Measurements from ENCODE around the gene GKN1.
A peak's percentile ranks its signal among the peaks of the same experiment; 100 is the strongest.

Gene GKN1

DNA sequence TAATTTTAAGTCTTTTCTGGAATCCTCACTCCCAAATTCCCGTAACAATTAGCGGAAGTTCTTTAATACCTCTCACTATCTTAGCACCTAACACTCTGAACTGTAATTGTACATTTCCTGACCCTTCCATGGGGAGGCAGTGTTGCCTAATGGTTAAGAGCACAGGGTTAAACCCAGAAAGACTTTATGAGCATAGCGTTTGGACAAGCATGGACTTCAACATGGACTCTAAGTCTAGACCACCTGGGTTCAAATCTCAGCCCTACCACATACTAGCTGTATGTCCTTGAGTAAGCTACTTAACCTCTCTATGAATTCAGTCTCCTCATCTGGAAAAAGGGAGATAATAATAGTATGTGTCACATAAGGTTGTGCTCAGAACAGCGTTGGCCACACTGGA lies 51.6 kb downstream of the GKN1 start:
- Histone ChIP-seq H3K23ac (ENCODE audit: low read length) (no peak overlapping the region), H3K4me2 (ENCODE audit: low read length) (no peak overlapping the region), H3K4me3 (ENCODE audit: low read depth, low read length) (no peak overlapping the region), H3K9me3 (ENCODE audit: insufficient read depth, low read depth, low read length) (no peaks in the 10 kb centered on the region), H3K79me2 (ENCODE audit: control insufficient read depth, insufficient read depth, low read length, poor library complexity) (no peaks in the 10 kb centered on the region), H4K91ac (ENCODE audit: low read depth, low read length) (no peak overlapping the region), H3K27ac (ENCODE audit: low read depth, low read length) (no peak overlapping the region), H2BK120ac (ENCODE audit: insufficient read depth, low read length, poor library complexity) (no peak overlapping the region), H2BK12ac (ENCODE audit: low read length) (no peak overlapping the region), H3K36me3 (ENCODE audit: control insufficient read depth in 1 of 2, insufficient read depth in 2 of 2, low read length in 2 of 2) (no peaks in the 10 kb centered on the region), H3K79me1 (ENCODE audit: low read length) (no peaks in the 10 kb centered on the region), H2AK5ac (ENCODE audit: low read length) (no peak overlapping the region), H3K27me3 (ENCODE audit: insufficient read depth, low read length) (no peaks in the 10 kb centered on the region), H4K12ac (ENCODE audit: low read depth, low read length) (no peak overlapping the region), H4K8ac (ENCODE audit: low read depth, low read length) (no peak overlapping the region), H3K9ac (ENCODE audit: low read length) (no peak overlapping the region), H3K14ac (ENCODE audit: low read length) (no peak overlapping the region), H3K18ac (ENCODE audit: low read length) (no peak overlapping the region), H2AFZ (ENCODE audit: insufficient read depth, low read length, poor library complexity) (no peak overlapping the region), H3K4me1 (ENCODE audit: control insufficient read depth in 1 of 2, insufficient read depth in 2 of 2, low read length in 2 of 2) (peaks cover 0 to 3% of the 10 kb centered on the region in 2 experiments), H3K4ac (ENCODE audit: low read depth, low read length) (no peak overlapping the region), H2BK5ac (ENCODE audit: low read depth, low read length, poor library complexity) (no peak overlapping the region)
- DNase-seq = peak; percentile 58 to 83
- no CpG with 5 or more reads among the region's 4 CpGs for WGBS (ENCODE audit: extremely low coverage, insufficient coverage, insufficient read length)

- no peak overlapping the region for H3K23ac ChIP-seq (ENCODE audit: low read length)
- H2BK5ac ChIP-seq (ENCODE audit: low read depth, low read length, poor library complexity) = no peak overlapping the region
- H3K27me3 ChIP-seq (ENCODE audit: insufficient read depth, low read length) = no peaks in the 10 kb centered on the region
- no peak overlapping the region for H2BK12ac ChIP-seq (ENCODE audit: low read length)
- H3K79me1 ChIP-seq (ENCODE audit: low read length) = no peaks in the 10 kb centered on the region
- H3K79me2 ChIP-seq (ENCODE audit: control insufficient read depth, insufficient read depth, low read length, poor library complexity) = no peaks in the 10 kb centered on the region
- WGBS (ENCODE audit: extremely low coverage, insufficient coverage, insufficient read length) = no CpG with 5 or more reads among the region's 13 CpGs
- H3K4me1 ChIP-seq (ENCODE audit: control insufficient read depth in 1 of 2, insufficient read depth in 2 of 2, low read length in 2 of 2) = peaks cover 0 to 3% of the 10 kb centered on the region in 2 experiments
- H4K91ac ChIP-seq (ENCODE audit: low read depth, low read length) = no peak overlapping the region
- no peak overlapping the region for H2AFZ ChIP-seq (ENCODE audit: insufficient read depth, low read length, poor library complexity)
- peak overlapping the region; percentile 5 for H3K4me3 ChIP-seq (ENCODE audit: low read depth, low read length)
- H3K9me3 ChIP-seq (ENCODE audit: insufficient read depth, low read depth, low read length) = no peaks in the 10 kb centered on the region
- no peak overlapping the region for H3K9ac ChIP-seq (ENCODE audit: low read length)
- H4K12ac ChIP-seq (ENCODE audit: low read depth, low read length) = no peak overlapping the region
- no peaks in the 10 kb centered on the region for H3K36me3 ChIP-seq (ENCODE audit: control insufficient read depth in 1 of 2, insufficient read depth in 2 of 2, low read length in 2 of 2)
- H2AK5ac ChIP-seq (ENCODE audit: low read length) = no peak overlapping the region
- no peak overlapping the region for H3K27ac ChIP-seq (ENCODE audit: low read depth, low read length)
- no peak overlapping the region for H3K4ac ChIP-seq (ENCODE audit: low read depth, low read length)
- H3K14ac ChIP-seq (ENCODE audit: low read length) = no peak overlapping the region
- no peak overlapping the region for H4K8ac ChIP-seq (ENCODE audit: low read depth, low read length)
- H3K4me2 ChIP-seq (ENCODE audit: low read length) = no peak overlapping the region
- DNase-seq = no peak
- H3K18ac ChIP-seq (ENCODE audit: low read length) = no peak overlapping the region
- H2BK120ac ChIP-seq (ENCODE audit: insufficient read depth, low read length, poor library complexity) = no peak overlapping the region
Observed at GRCh38 chr2:69026691-69027459, 52.4 kb downstream of the GKN1 start.

All from trophoblast cell (in vitro differentiated cells and primary cell).